Activated naive CD4-positive, alpha-beta T cell treated with anti-CD3 and anti-CD28 coated beads, Interleukin-2, amount 10 ng/mL, durations not matched to agents 7 days and 5 days (primary cell): Measurements from ENCODE around the gene TTC33.

Source experiments
- CTCF ChIA-PET: fragments of 350-600 bp; sonication (Branson Sonifier 250); formaldehyde crosslinking; loops from one replicate; lab custom pipeline; 2021; ENCODE audit warnings: antibody characterized with exemption; lab: Charles Lee
- DNase-seq: peaks from one replicate; pipeline ENCODE4 v3.0.0-alpha.2; 2020
- H3K27ac Mint-ChIP-seq: one replicate; pipeline ENCODE4 v1.8.0; 2021; ENCODE audit warnings: mild to moderate bottlenecking, moderate library complexity, mixed read lengths
- H3K27me3 Mint-ChIP-seq: one replicate; pipeline ENCODE4 v1.8.0; 2021; ENCODE audit warnings: mild to moderate bottlenecking, mixed read lengths
- H3K36me3 Mint-ChIP-seq: one replicate; pipeline ENCODE4 v1.8.0; 2021; ENCODE audit warnings: mixed read lengths
- H3K4me1 Mint-ChIP-seq: one replicate; pipeline ENCODE4 v1.8.0; 2021; ENCODE audit warnings: mixed read lengths
- H3K4me3 Mint-ChIP-seq: one replicate; pipeline ENCODE4 v1.8.0; 2021; ENCODE audit warnings: mild to moderate bottlenecking, moderate library complexity, mixed read lengths
- H3K9me3 Mint-ChIP-seq: one replicate; pipeline ENCODE4 v1.8.0; 2021; ENCODE audit warnings: mixed read lengths

The TTC33 gene

GRCh38 chr5:40688127-40688761 lies 67.5 kb downstream of the TTC33 start:
- Mint-ChIP-seq H3K27ac (peak overlapping the region; percentile 81), H3K4me3 (peak overlapping the region; percentile 99), H3K27me3 (no peaks in the 10 kb centered on the region), H3K36me3 (peaks cover 77% of the 10 kb centered on the region), H3K9me3 (no peaks in the 10 kb centered on the region), H3K4me1 (peaks cover 75% of the 10 kb centered on the region)
- peak; percentile 92 for DNase-seq
- CTCF ChIA-PET: interaction anchor here (0.6 to 2.5 kb wide), 8 partner anchors 35 to 972 kb away, joined by 3 to 8 read pairs (median 4); no protein-coding TSS in a partner anchor

- CTCF ChIA-PET: interaction anchor here (0.9 to 1.9 kb wide), 3 partner anchors 277 to 739 kb away, joined by 3 to 5 read pairs (median 4); no protein-coding TSS in a partner anchor
- H3K36me3 Mint-ChIP-seq: peaks cover 84% of the 10 kb centered on the region
- H3K4me3 Mint-ChIP-seq: peak overlapping the region; percentile 99
- H3K27me3 Mint-ChIP-seq: no peaks in the 10 kb centered on the region
- peaks cover 76% of the 10 kb centered on the region for H3K4me1 Mint-ChIP-seq
- no peaks in the 10 kb centered on the region for H3K9me3 Mint-ChIP-seq
- DNase-seq: peak; percentile 32
- H3K27ac Mint-ChIP-seq: peak overlapping the region; percentile 81
These were observed 68.4 kb downstream of the TTC33 start for GRCh38 chr5:40687321-40687720.

GRCh38 chr5:40685976-40686486 lies 69.7 kb downstream of the TTC33 start:
- Mint-ChIP-seq H3K27ac (peak overlapping the region; percentile 61), H3K4me1 (peaks cover 70% of the 10 kb centered on the region), H3K27me3 (no peaks in the 10 kb centered on the region), H3K4me3 (peak overlapping the region; percentile 99), H3K36me3 (peaks cover 84% of the 10 kb centered on the region), H3K9me3 (no peaks in the 10 kb centered on the region)
- no peak for DNase-seq
- CTCF ChIA-PET: interaction anchor here (0.6 to 2.2 kb wide), 21 partner anchors 8 to 738 kb away, joined by 3 to 9 read pairs (median 4); no protein-coding TSS in a partner anchor

- peaks cover 86% of the 10 kb centered on the region for H3K36me3 Mint-ChIP-seq
- CTCF ChIA-PET: interaction anchor here (0.8 to 2.2 kb wide), 8 partner anchors 19 to 296 kb away, joined by 3 to 9 read pairs (median 4); no protein-coding TSS in a partner anchor
- peak overlapping the region; percentile 61 for H3K27ac Mint-ChIP-seq
- no peaks in the 10 kb centered on the region for H3K9me3 Mint-ChIP-seq
- no peak for DNase-seq
- peaks cover 65% of the 10 kb centered on the region for H3K4me1 Mint-ChIP-seq
- no peaks in the 10 kb centered on the region for H3K27me3 Mint-ChIP-seq
- peak overlapping the region; percentile 99 for H3K4me3 Mint-ChIP-seq
These were observed 70.6 kb downstream of the TTC33 start for GRCh38 chr5:40685193-40685592.

- peaks cover 73% of the 10 kb centered on the region for H3K36me3 Mint-ChIP-seq
- no peaks in the 10 kb centered on the region for H3K9me3 Mint-ChIP-seq
- peak overlapping the region; percentile 98 for H3K27ac Mint-ChIP-seq
- peaks cover 55% of the 10 kb centered on the region for H3K4me1 Mint-ChIP-seq
- H3K27me3 Mint-ChIP-seq: no peaks in the 10 kb centered on the region
- DNase-seq: no peak
- CTCF ChIA-PET: interaction anchor here (1.0 to 1.6 kb wide), 3 partner anchors 31 to 635 kb away, joined by 3 to 6 read pairs (median 3); no protein-coding TSS in a partner anchor
- H3K4me3 Mint-ChIP-seq: peak overlapping the region; percentile 99
These were observed 72.5 kb downstream of the TTC33 start for GRCh38 chr5:40683305-40683704.

- no peaks in the 10 kb centered on the region for H3K9me3 Mint-ChIP-seq
- no peaks in the 10 kb centered on the region for H3K27me3 Mint-ChIP-seq
- CTCF ChIA-PET: interaction anchor here (0.7 kb wide), 1 partner anchor 245 kb away, joined by 3 read pairs; no protein-coding TSS in a partner anchor
- H3K36me3 Mint-ChIP-seq: peaks cover 63% of the 10 kb centered on the region
- peak overlapping the region; percentile 98 for H3K27ac Mint-ChIP-seq
- H3K4me3 Mint-ChIP-seq: peak overlapping the region; percentile 99
- no peak for DNase-seq
- peaks cover 52% of the 10 kb centered on the region for H3K4me1 Mint-ChIP-seq
These were observed 73.4 kb downstream of the TTC33 start for GRCh38 chr5:40682154-40683017.

GRCh38 chr5:40681363-40682153 lies 74.2 kb downstream of the TTC33 start:
- Mint-ChIP-seq H3K9me3 (no peaks in the 10 kb centered on the region), H3K4me3 (peak overlapping the region; percentile 99), H3K36me3 (peaks cover 57% of the 10 kb centered on the region), H3K27ac (peak overlapping the region; percentile 98), H3K4me1 (peaks cover 52% of the 10 kb centered on the region), H3K27me3 (no peaks in the 10 kb centered on the region)
- CTCF ChIA-PET: interaction anchor here (0.6 to 1.0 kb wide), 3 partner anchors 102 to 975 kb away, joined by 3 to 4 read pairs (median 4); no protein-coding TSS in a partner anchor
- DNase-seq: peak; percentile 53

DNA sequence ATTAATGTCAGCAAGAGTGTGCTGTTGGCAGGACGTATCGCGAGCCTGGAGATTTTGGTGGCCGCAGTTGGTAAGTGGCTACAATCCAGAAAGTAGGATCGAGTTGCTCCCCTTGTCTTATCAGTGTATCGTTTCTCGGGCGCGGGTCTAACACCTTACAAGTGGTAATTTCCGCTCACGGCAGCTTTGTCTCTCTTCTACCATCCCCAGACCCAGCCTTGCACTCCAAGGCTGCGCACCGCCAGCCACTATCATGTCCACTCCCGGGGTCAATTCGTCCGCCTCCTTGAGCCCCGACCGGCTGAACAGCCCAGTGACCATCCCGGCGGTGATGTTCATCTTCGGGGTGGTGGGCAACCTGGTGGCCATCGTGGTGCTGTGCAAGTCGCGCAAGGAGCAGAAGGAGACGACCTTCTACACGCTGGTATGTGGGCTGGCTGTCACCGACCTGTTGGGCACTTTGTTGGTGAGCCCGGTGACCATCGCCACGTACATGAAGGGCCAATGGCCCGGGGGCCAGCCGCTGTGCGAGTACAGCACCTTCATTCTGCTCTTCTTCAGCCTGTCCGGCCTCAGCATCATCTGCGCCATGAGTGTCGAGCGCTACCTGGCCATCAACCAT lies 74.9 kb downstream of the TTC33 start:
- H3K4me3 Mint-ChIP-seq: peak overlapping the region; percentile 99
- no peaks in the 10 kb centered on the region for H3K9me3 Mint-ChIP-seq
- H3K36me3 Mint-ChIP-seq: peaks cover 50% of the 10 kb centered on the region
- no peaks in the 10 kb centered on the region for H3K27me3 Mint-ChIP-seq
- CTCF ChIA-PET: interaction anchor here (0.6 to 1.4 kb wide), 4 partner anchors 26 to 975 kb away, joined by 3 to 4 read pairs (median 4); no protein-coding TSS in a partner anchor
- H3K27ac Mint-ChIP-seq: peak overlapping the region; percentile 98
- peak; percentile 67 for DNase-seq
- peaks cover 52% of the 10 kb centered on the region for H3K4me1 Mint-ChIP-seq

DNA sequence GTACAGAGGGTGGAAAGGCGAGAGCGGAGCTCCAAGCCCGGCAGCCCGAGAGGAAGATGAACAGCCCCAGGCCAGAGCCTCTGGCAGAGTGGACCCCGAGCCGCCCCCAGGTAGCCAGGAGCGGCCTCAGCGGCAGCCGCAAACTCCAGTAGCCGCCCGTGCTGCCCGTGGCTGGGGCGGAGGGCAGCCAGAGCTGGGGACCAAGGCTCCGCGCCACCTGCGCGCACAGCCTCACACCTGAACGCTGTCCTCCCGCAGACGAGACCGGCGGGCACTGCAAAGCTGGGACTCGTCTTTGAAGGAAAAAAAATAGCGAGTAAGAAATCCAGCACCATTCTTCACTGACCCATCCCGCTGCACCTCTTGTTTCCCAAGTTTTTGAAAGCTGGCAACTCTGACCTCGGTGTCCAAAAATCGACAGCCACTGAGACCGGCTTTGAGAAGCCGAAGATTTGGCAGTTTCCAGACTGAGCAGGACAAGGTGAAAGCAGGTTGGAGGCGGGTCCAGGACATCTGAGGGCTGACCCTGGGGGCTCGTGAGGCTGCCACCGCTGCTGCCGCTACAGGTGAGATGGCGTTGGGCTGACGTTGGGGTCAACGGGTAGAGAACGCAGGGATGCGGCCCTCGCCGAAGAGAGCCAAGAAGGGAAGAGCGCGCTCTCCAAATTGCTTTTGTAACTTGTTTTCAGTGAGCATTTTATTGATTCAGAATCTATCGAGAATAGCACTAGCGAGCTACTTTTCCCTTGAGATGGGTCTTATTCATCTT lies 75.7 kb downstream of the TTC33 start, which contains the start of gene PTGER4:
Gene PTGER4, plus strand, starts transcription at position 3 of the 769 bp plus-strand sequence. CDS start 1,079 bp downstream, outside the sequence.
- H3K27ac Mint-ChIP-seq: peak within 1 kb of the TSS; percentile 98
- H3K4me3 Mint-ChIP-seq: peak within 1 kb of the TSS; percentile 99
- peaks cover 52% of the 10 kb centered on the region for H3K4me1 Mint-ChIP-seq
- no peaks in the 10 kb centered on the region for H3K9me3 Mint-ChIP-seq
- H3K27me3 Mint-ChIP-seq: no peaks in the 10 kb centered on the region
- H3K36me3 Mint-ChIP-seq: peaks cover 42% of the 10 kb centered on the region
- CTCF ChIA-PET: interaction anchor here (0.6 to 1.4 kb wide), 3 partner anchors 25 to 732 kb away, joined by 3 to 4 read pairs (median 3); no protein-coding TSS in a partner anchor
- peak; percentile 59 for DNase-seq

DNA sequence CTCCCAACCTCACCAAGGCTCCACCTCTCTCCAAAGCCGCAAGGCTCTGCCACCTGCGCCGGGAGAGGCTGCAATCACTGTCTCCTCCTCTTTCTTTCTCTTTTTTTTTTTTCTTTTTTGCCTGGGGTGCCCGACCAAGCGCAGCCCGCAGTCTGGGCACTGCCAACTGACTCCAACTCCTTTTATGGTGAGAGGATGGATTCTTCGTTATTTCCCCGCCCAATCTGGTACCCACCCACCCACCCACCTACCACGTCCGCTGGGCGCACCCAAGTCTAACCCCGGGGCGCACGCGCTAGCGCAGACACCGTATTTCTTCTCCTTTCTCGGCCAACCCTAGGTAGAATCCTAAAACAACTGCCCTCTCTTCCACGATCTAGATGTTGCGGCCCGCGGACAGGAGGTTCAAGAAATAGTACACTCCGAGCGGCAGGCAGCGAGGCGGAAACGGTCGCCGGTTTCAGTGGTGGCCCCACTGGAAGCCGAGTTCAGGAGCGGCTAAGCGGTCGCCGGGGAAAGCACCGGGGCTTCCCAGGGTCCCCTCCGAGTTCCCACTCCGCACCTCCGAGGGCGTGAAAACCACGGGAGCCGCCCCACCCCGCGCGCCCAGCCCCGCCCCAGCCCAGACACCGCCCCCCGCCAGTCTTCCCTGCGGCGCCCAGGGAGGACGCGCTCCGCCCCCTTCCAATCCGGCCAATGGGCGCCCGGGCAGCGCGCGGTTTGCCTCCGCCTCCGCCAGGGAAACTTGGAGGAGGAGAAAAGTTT lies 76.4 kb downstream of the TTC33 start:
- Mint-ChIP-seq H3K4me1 (peaks cover 53% of the 10 kb centered on the region), H3K9me3 (no peaks in the 10 kb centered on the region), H3K27ac (peak overlapping the region; percentile 98), H3K36me3 (peaks cover 39% of the 10 kb centered on the region), H3K4me3 (peak overlapping the region; percentile 99), H3K27me3 (no peaks in the 10 kb centered on the region)
- CTCF ChIA-PET: interaction anchor here (0.5 to 1.4 kb wide), 3 partner anchors 24 to 731 kb away, joined by 3 to 4 read pairs (median 3); no protein-coding TSS in a partner anchor
- DNase-seq: peak; percentile 92

DNA sequence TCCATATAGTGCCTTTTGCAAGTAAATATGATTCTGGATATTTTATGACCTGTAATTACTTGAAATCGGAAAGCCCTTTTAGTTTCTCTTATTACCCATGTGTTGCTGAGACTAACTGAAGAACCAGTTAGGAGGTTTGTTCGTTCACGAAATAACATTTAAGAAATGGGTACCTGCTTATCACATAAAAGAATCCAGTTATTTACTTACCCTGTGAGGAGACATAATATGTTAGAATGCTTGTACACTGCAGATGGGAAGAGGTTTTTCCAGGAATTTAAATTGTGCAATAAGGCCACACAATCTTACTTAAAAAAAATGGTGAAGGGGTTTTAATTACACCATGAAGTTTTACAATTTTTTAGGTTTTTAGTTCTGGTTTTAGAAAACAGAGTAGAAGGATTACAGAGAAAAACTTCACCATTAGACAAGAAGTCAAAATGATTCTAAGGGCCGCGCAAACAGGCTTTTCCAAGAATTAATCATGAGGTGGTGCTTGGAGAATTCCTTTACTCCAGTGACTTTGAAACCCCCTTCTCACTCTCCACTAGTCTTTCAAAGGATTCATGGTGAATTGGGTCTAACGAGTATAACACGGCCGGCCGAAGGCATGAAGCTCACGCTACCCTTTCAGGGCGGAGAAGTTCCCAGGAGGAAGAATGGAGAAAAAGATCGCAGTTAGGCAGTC lies 77.2 kb downstream of the TTC33 start:
- peak overlapping the region; percentile 99 for H3K4me3 Mint-ChIP-seq
- DNase-seq: no peak
- no peaks in the 10 kb centered on the region for H3K27me3 Mint-ChIP-seq
- H3K36me3 Mint-ChIP-seq: peaks cover 34% of the 10 kb centered on the region
- H3K9me3 Mint-ChIP-seq: no peaks in the 10 kb centered on the region
- peaks cover 54% of the 10 kb centered on the region for H3K4me1 Mint-ChIP-seq
- CTCF ChIA-PET: interaction anchor here (0.5 to 1.9 kb wide), 2 partner anchors 26 to 268 kb away, joined by 3 to 5 read pairs; no protein-coding TSS in a partner anchor
- H3K27ac Mint-ChIP-seq: peak overlapping the region; percentile 98
